Bronchial epithelial cell (primary cell): ENCODE measurements around the gene PIK3CA. TPM values are rescaled to one million over a fixed set of nuclear protein-coding genes. Genes with fewer than 3 reads are reported as not detected.
"Not testable (repeated sequence)": the region's sequence is repeated elsewhere in the genome, so short reads cannot be mapped to it uniquely, and the experiment has no call there.

Experiments
- DNase-seq: peaks from one replicate; pipeline ENCODE4 v3.0.0-alpha.2; 2010; ENCODE audit warnings: low read depth
- FAIRE-seq: peaks from 2 replicates; lab custom pipeline; 2011; peaks lifted over from hg19 to GRCh38; lab: Jason Lieb, UNC
- H3K27me3 ChIP-seq: 2 replicates; pipeline ENCODE4 v1.5.1; 2011; ENCODE audit warnings: low read length; ENCODE audit not compliant: control insufficient read depth, insufficient read depth
- H3K36me3 ChIP-seq: 2 replicates; pipeline ENCODE4 v1.5.1; 2011; ENCODE audit warnings: low read length; ENCODE audit not compliant: control insufficient read depth, insufficient read depth
- H3K4me3 ChIP-seq: 2 replicates; pipeline ENCODE4 v1.5.1; 2011; ENCODE audit warnings: mild to moderate bottlenecking, low read depth, low read length, control low read depth
- total RNA-seq: library from RNA; depleted of rRNA; stranded (reverse); fragments of >200 nt; gene quantifications from 2 replicates; pipeline ENCODE4 v1.2.1, GENCODE V29; 2014
- TF ChIP-seq, protein P1 (sequence below): IDR thresholded peaks from 2 replicates; pipeline ENCODE4 v1.5.1; 2011; ENCODE audit warnings: mild to moderate bottlenecking, moderate library complexity, low read length, control low read depth, inconsistent platforms; ENCODE audit not compliant: insufficient read depth, severe bottlenecking

The PIK3CA gene
- total RNA-seq, 1 donor from 2014 or later = 20.3 TPM

DNA sequence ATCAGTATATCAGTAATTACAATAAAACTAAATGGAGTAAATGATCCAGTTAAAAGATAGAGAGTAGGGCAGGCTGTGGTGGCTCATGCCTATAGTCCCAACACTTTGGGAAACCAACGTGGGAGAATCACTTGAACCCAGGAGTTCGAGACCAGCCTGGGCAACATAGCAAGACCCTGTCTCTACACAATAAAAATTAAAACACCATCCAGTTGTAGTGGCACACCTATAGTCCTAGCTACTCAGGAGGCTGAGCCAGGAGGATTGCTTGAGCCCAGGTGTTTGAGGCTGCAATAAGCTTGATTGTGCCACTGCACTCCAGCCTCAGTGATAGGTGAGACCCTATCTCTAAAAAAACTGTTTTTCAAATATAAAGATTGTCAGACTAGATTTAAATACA lies 108.7 kb downstream of the PIK3CA start:
- TF ChIP-seq, protein P1, sequence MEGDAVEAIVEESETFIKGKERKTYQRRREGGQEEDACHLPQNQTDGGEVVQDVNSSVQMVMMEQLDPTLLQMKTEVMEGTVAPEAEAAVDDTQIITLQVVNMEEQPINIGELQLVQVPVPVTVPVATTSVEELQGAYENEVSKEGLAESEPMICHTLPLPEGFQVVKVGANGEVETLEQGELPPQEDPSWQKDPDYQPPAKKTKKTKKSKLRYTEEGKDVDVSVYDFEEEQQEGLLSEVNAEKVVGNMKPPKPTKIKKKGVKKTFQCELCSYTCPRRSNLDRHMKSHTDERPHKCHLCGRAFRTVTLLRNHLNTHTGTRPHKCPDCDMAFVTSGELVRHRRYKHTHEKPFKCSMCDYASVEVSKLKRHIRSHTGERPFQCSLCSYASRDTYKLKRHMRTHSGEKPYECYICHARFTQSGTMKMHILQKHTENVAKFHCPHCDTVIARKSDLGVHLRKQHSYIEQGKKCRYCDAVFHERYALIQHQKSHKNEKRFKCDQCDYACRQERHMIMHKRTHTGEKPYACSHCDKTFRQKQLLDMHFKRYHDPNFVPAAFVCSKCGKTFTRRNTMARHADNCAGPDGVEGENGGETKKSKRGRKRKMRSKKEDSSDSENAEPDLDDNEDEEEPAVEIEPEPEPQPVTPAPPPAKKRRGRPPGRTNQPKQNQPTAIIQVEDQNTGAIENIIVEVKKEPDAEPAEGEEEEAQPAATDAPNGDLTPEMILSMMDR = no peak
- DNase-seq = no peak
- no peaks in the 10 kb centered on the region for H3K36me3 ChIP-seq
- H3K27me3 ChIP-seq = no peaks in the 10 kb centered on the region
- no peak overlapping the region for H3K4me3 ChIP-seq
- FAIRE-seq = no peak

DNA sequence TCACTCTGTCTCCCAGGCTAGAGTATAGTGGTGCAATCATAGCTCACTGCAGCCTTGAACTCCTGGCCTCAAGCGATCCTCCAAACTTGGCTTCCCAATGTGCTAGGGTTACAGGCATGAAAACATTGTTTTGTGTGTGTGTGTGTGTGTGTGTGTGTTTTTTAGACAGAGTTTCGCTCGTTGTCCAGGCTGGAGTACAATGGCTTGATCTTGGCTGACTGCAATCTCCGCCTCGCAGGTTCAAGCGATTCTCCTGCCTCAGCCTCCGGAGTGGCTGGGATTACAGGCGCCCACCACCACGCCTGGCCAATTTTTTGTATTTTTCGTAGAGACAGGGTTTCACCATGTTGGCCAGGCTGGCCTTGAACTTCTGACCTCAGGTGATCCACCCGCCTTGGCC lies 109.6 kb downstream of the PIK3CA start:
- not testable (repeated sequence) for FAIRE-seq

GRCh38 chr3:179258820-179259219 lies 110.7 kb downstream of the PIK3CA start:
- no peaks in the 10 kb centered on the region for H3K27me3 ChIP-seq
- FAIRE-seq (no peak), DNase-seq (no peak)
- H3K36me3 ChIP-seq = no peaks in the 10 kb centered on the region
- TF ChIP-seq, protein P1 = no peak
- no peak overlapping the region for H3K4me3 ChIP-seq

More for the DNA sequence above, 109.6 kb downstream of the PIK3CA start:
- H3K36me3 ChIP-seq, DNase-seq, H3K27me3 ChIP-seq, H3K4me3 ChIP-seq: not testable (repeated sequence)

- not testable (repeated sequence) for H3K4me3 ChIP-seq, H3K27me3 ChIP-seq, H3K36me3 ChIP-seq, DNase-seq
- FAIRE-seq = peak; percentile 43
Observed at GRCh38 chr3:179259959-179260756, 112.0 kb downstream of the PIK3CA start.

DNA sequence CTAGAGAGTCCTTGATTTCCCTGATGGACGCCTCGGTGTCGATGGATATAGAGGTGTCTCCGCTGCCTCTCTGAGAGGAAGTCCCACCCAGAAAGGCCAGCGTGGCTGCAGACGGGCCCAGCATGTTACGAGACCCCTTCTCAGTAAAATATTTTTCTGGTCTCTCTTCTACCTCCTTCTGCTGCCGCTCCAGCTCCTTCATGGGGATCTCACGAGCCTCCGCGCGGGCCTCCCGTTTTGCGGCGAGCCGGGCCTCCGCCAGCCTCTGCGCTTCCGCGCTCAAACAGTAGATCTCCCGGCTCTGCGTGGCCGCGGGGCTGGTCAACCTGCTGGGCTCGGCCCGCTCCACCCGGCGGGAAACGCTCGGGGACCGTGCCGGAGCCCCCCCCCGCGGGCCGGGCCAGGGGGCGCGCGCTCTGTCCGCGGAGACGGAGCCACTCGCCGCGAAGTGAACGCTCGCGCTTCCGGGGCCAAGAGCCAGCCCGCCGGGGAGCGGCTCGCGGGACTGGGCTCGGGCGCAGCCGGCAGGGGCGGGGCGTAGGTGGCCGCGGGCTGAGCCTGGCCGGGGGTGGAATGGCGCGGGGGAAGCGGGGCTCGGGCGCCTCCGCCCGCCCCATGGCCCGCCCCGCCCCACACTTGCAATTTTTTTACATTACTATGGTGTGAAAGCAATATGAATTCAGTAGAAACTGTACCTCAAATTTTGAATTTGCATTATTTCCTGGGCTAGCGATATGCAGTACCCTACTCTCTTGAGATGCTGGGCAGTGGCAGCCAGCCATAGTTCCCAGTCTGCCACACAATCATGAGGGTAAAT lies 113.0 kb downstream of the PIK3CA start:
- peak; percentile 30 for DNase-seq
- H3K36me3 ChIP-seq = no peaks in the 10 kb centered on the region
- no peak for FAIRE-seq
- TF ChIP-seq, protein P1 = no peak
- no peaks in the 10 kb centered on the region for H3K27me3 ChIP-seq
- H3K4me3 ChIP-seq = peak overlapping the region; percentile 47

- no peaks in the 10 kb centered on the region for H3K36me3 ChIP-seq
- H3K4me3 ChIP-seq = no peak overlapping the region
- FAIRE-seq = no peak
- DNase-seq = no peak
- H3K27me3 ChIP-seq = no peaks in the 10 kb centered on the region
- TF ChIP-seq, protein P1 = no peak
Observed at GRCh38 chr3:179263134-179263533, 115.0 kb downstream of the PIK3CA start.
